HG03045 (cell line): ENCODE results near the gene WRAP73.
"Not testable (repeated sequence)": the region's sequence is repeated elsewhere in the genome, so short reads cannot be mapped to it uniquely, and the experiment has no call there.

Source experiments
- ATAC-seq: cut with Tn5 transposase; IDR thresholded peaks from one replicate; pipeline ENCODE4 v1.9.1; 2021; ENCODE audit warnings: mild to moderate bottlenecking, moderate library complexity; ENCODE audit not compliant: unreplicated experiment

Gene WRAP73

DNA sequence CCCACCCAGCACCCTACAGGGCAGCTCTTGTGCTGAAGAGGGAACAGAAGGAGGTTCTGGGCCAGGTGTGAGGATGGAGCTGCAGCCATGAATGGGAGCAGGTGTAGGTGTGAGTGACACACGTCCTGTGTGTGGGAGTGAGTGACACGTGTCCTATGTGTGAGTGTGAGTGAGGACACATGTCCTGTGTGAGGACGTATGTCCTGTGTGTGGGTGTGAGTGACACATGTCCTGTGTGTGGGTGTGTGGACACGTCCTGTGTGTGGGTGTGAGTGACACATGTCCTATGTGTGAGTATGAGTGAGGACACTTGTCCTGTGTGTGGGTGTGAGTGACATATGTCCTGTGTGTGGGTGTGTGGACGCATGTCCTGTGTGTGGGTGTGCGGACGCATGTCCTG, 65.0 kb downstream of the WRAP73 start:
- no peak for ATAC-seq

DNA sequence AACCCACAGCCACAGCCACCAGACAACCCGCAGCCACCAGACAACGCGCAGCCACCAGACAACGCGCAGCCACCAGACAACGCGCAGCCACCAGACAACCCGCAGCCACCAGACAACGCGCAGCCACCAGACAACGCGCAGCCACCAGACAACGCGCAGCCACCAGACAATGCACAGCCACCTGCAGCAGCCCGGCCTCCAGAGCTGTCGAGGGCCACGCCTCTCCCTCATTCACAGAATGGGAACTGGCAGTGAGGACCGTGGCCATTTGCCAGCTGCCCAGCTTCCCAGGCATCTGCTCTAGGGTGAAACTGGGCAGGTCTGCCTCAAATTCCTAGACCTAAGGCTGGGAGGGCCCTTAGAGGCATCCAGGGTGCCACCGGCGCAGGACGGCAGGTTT, 66.2 kb downstream of the WRAP73 start:
- not testable (repeated sequence) for ATAC-seq

DNA sequence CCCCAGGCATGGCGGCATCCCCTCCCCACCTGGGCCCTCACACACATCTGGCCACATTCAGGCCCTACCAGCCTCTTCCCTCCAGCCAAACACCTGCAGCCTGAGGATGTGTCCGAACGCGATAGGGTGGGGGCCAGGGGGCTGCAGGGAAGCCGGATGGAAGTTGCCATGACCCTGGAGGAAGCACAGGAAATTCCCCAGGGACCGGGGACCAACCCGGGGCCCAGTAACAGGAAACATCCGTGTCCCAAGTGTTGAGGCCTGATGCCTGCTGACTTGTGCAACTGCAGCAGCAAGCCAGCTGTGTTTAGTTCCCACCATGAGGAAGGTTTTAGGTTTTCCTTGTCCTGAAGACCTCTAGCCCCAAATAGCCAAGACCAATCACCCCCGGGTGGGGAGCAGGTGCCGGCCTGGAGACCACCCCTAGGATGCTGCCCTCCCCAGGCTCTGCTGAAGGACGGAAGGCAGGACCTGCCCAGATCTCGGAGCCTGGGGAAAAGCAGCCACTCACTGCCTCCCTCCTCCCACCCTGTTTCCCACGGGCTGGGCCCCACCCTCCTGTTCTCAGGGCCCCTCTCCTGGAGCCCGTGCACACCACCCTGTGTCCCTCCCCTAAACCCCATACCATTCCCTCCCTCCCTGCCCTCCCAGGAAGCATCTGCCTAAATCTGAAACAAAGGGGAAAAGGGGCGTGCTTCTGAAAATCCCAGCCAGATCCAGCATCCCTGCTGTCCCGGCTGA, 68.4 kb downstream of the WRAP73 start:
- ATAC-seq = no peak
